IMR-90 (cell line): Measurements from ENCODE around the gene PGBD5. TPM values are rescaled to one million over a fixed set of nuclear protein-coding genes. Genes with fewer than 3 reads are reported as not detected.

Experiments used
- ATAC-seq: fragments of 200-7000 bp; cut with Tn5 transposase; 2 replicates; pipeline ENCODE4 v1.9.1; 2020; ENCODE audit warnings: low read depth, mild to moderate bottlenecking, moderate library complexity
- BruUV-seq: library from RNA; stranded (reverse); fragments of 400-500 nt; replicated peaks from 2 replicates; lab custom pipeline; 2021; lab: Mats Ljungman, UMichigan
- CTCF ChIA-PET: fragments of 300-600 bp; formaldehyde crosslinking; extraction: SDS; loops from one replicate; lab custom pipeline; 2021; ENCODE audit warnings: antibody characterized with exemption; lab: Yijun Ruan, JAX
- POLR2A ChIA-PET: fragments of 300-600 bp; sonication (Branson Sonifier 250); formaldehyde crosslinking; loops from one replicate; lab custom pipeline; 2022; ENCODE audit warnings: antibody characterized with exemption; ENCODE audit not compliant: unreplicated experiment; lab: Charles Lee
- DNase-seq: peaks from one replicate; pipeline ENCODE4 v3.0.0; 2013
- H2AFZ ChIP-seq: replicated peaks from 2 replicates; pipeline ENCODE3; 2013; ENCODE audit warnings: low read length, mild to moderate bottlenecking; ENCODE audit not compliant: poor library complexity
- H2AK5ac ChIP-seq: 2 replicates; pipeline ENCODE4 v1.6.1; 2013; ENCODE audit warnings: low read depth, low read length, inconsistent platforms
- H2AK9ac ChIP-seq: replicated peaks from 2 replicates; pipeline ENCODE3; 2013; ENCODE audit warnings: mild to moderate bottlenecking, low read depth, low read length, moderate library complexity; ENCODE audit not compliant: poor library complexity
- H2BK120ac ChIP-seq: 2 replicates; pipeline ENCODE4 v1.6.1; 2013; ENCODE audit warnings: low read depth, low read length, inconsistent platforms
- H2BK15ac ChIP-seq: 3 replicates; pipeline ENCODE4 v1.6.1; 2013; ENCODE audit warnings: low read depth, low read length, inconsistent platforms
- H2BK20ac ChIP-seq: 2 replicates; pipeline ENCODE4 v1.6.1; 2013; ENCODE audit warnings: low read depth, mild to moderate bottlenecking, inconsistent platforms, low read length, moderate library complexity
- H2BK5ac ChIP-seq: 2 replicates; pipeline ENCODE4 v1.6.1; 2013; ENCODE audit warnings: mild to moderate bottlenecking, low read depth, low read length, inconsistent platforms; ENCODE audit not compliant: poor library complexity, severe bottlenecking
- H3K14ac ChIP-seq: replicated peaks from 2 replicates; pipeline ENCODE4 v1.6.1; 2013; ENCODE audit warnings: low read depth, low read length, inconsistent platforms
- H3K18ac ChIP-seq: 2 replicates; pipeline ENCODE4 v1.6.1; 2013; ENCODE audit warnings: low read depth, low read length, control low read depth
- H3K23ac ChIP-seq: 2 replicates; pipeline ENCODE4 v1.6.1; 2013; ENCODE audit warnings: low read depth, low read length, inconsistent platforms
- H3K27ac ChIP-seq: 2 replicates; pipeline ENCODE4 v1.5.1; 2013; ENCODE audit warnings: mild to moderate bottlenecking, control low read depth, low read length; ENCODE audit not compliant: insufficient read depth
- H3K27me3 ChIP-seq: 2 replicates; pipeline ENCODE4 v1.6.1; 2013; ENCODE audit warnings: low read length; ENCODE audit not compliant: control insufficient read depth, insufficient read depth
- H3K36me3 ChIP-seq: 2 replicates; pipeline ENCODE4 v1.6.1; 2013; ENCODE audit warnings: low read length, mixed read lengths; ENCODE audit not compliant: control insufficient read depth, insufficient read depth
- H3K4ac ChIP-seq: 2 replicates; pipeline ENCODE4 v1.6.1; 2013; ENCODE audit warnings: low read depth, low read length, inconsistent platforms
- H3K4me1 ChIP-seq: 2 replicates; pipeline ENCODE4 v1.6.1; 2013; ENCODE audit warnings: low read length, mixed read lengths; ENCODE audit not compliant: control insufficient read depth, insufficient read depth
- H3K4me2 ChIP-seq: 2 replicates; pipeline ENCODE4 v1.6.1; 2013; ENCODE audit warnings: low read depth, mild to moderate bottlenecking, control low read depth, low read length, moderate library complexity
- H3K4me3 ChIP-seq: 2 replicates; pipeline ENCODE4 v1.5.1; 2013; ENCODE audit warnings: low read depth, mild to moderate bottlenecking, control low read depth, low read length, moderate library complexity; ENCODE audit not compliant: insufficient read depth
- H3K56ac ChIP-seq: 2 replicates; pipeline ENCODE4 v1.6.1; 2013; ENCODE audit warnings: low read length, inconsistent platforms; ENCODE audit not compliant: insufficient read depth; ENCODE audit errors: extremely low read depth
- H3K79me1 ChIP-seq, 2 experiments: 2 replicates each; pipeline ENCODE4 v1.6.1; 2013; ENCODE audit warnings: low read length in 2 of 2, inconsistent platforms in 1 of 2, low read depth in 1 of 2
- H3K9ac ChIP-seq: 2 replicates; pipeline ENCODE4 v1.6.1; 2013; ENCODE audit warnings: low read depth, low read length, control low read depth
- H3K9me1 ChIP-seq: 2 replicates; pipeline ENCODE4 v1.6.1; 2013; ENCODE audit warnings: low read length, inconsistent platforms; ENCODE audit not compliant: insufficient read depth
- H3K9me3 ChIP-seq: 2 replicates; pipeline ENCODE4 v1.6.1; 2013; ENCODE audit warnings: low read length; ENCODE audit not compliant: control insufficient read depth, insufficient read depth
- H4K20me1 ChIP-seq: 2 replicates; pipeline ENCODE4 v1.6.1; 2013; ENCODE audit warnings: low read length, inconsistent platforms; ENCODE audit not compliant: insufficient read depth
- H4K5ac ChIP-seq: 2 replicates; pipeline ENCODE4 v1.6.1; 2013; ENCODE audit warnings: mild to moderate bottlenecking, low read depth, low read length, control low read depth
- H4K8ac ChIP-seq, 2 experiments: 2 replicates each; pipeline ENCODE4 v1.6.1; 2013; ENCODE audit warnings: low read depth in 2 of 2, low read length in 2 of 2, control low read depth in 1 of 2, inconsistent platforms in 1 of 2
- H4K91ac ChIP-seq: 2 replicates; pipeline ENCODE4 v1.6.1; 2013; ENCODE audit warnings: low read depth, low read length, inconsistent platforms; ENCODE audit not compliant: insufficient read depth
- CHD1 ChIP-seq: IDR thresholded peaks from 2 replicates; pipeline ENCODE4 v1.6.1; 2012; ENCODE audit warnings: low read depth, low read length, improper control_type of control experiment
- FOS ChIP-seq: fragments of 150-350 bp; IDR thresholded peaks from 2 replicates; pipeline ENCODE4 v1.6.1; 2016; ENCODE audit warnings: low read depth, low read length
- MAFK ChIP-seq: IDR thresholded peaks from 2 replicates; pipeline ENCODE4 v1.6.1; 2012; ENCODE audit warnings: low read depth, low read length, improper control_type of control experiment
- MXI1 ChIP-seq: IDR thresholded peaks from 2 replicates; pipeline ENCODE4 v1.6.1; 2012; ENCODE audit warnings: low read depth, mild to moderate bottlenecking, low read length, moderate library complexity, borderline replicate concordance
- NFE2L2 ChIP-seq: fragments of 150-350 bp; IDR thresholded peaks from 2 replicates; pipeline ENCODE4 v1.6.1; 2016; ENCODE audit warnings: low read depth, mild to moderate bottlenecking, low read length
- POLR2A ChIP-seq: IDR thresholded peaks from 2 replicates; pipeline ENCODE4 v1.6.1; 2012; ENCODE audit warnings: mild to moderate bottlenecking, low read depth, low read length
- RFX5 ChIP-seq: IDR thresholded peaks from 2 replicates; pipeline ENCODE4 v1.8.0; 2012; ENCODE audit warnings: low read depth, mild to moderate bottlenecking, low read length, moderate library complexity
- WGBS, 2 experiments: methylation state at CpG; one replicate each; pipeline versions ENCODE4 v1.1.5 to v1.1.7; 2013; ENCODE audit warnings: missing lambda C conversion rate in 2 of 2; ENCODE audit not compliant: insufficient read length in 1 of 2; ENCODE audit errors: extremely low coverage in 2 of 2; 5-methylcytosine and 5-hydroxymethylcytosine counted together
- dilution Hi-C: fragments of 300-500 bp; cut with HindIII; formaldehyde crosslinking; loops from one replicate; pipeline ENCODE4 v1.14.3; 2018; ENCODE audit warnings: low sequenced_read_pairs; ENCODE audit not compliant: unreplicated experiment
- in situ Hi-C: fragments of 300-500 bp; cut with MboI; formaldehyde crosslinking; loops from 3 replicates; pipeline ENCODE4 v1.14.3; 2019; ENCODE audit warnings: low sequenced_read_pairs, inconsistent platforms, mixed read lengths
- intact Hi-C: fragments of 100-400 bp; cut with micrococcal nuclease; formaldehyde crosslinking; loops from 2 replicates; pipeline ENCODE4 v1.10.0; 2022
- polyA plus RNA-seq, 3 experiments: library from polyadenylated mRNA; depleted of rRNA; stranded (reverse); fragments of >200 nt; gene quantifications; 2 replicates each; pipeline ENCODE4 v1.2.3, GENCODE V29; 2012; ENCODE audit warnings: low replicate concordance in 1 of 3
- total RNA-seq: library from RNA; depleted of rRNA; stranded (reverse); fragments of >200 nt; gene quantifications from 2 replicates; pipeline ENCODE4 v1.2.3, GENCODE V29; 2012
- TF ChIP-seq, protein P1 (sequence below): fragments of 150-350 bp; IDR thresholded peaks from 2 replicates; pipeline ENCODE4 v1.6.1; 2016; ENCODE audit warnings: low read depth, mild to moderate bottlenecking, low read length, moderate library complexity, borderline replicate concordance
- TF ChIP-seq, protein P2 (sequence below): conservative IDR thresholded peaks from 2 replicates; pipeline ENCODE4 v1.5.1; 2012; ENCODE audit warnings: mild to moderate bottlenecking, low read depth, low read length, improper control_type of control experiment

The PGBD5 gene
- total and polyA plus RNA-seq, 2 of the 4 experiments (the other 2 are of a cell fraction): 0.18 to 0.36 TPM

DNA sequence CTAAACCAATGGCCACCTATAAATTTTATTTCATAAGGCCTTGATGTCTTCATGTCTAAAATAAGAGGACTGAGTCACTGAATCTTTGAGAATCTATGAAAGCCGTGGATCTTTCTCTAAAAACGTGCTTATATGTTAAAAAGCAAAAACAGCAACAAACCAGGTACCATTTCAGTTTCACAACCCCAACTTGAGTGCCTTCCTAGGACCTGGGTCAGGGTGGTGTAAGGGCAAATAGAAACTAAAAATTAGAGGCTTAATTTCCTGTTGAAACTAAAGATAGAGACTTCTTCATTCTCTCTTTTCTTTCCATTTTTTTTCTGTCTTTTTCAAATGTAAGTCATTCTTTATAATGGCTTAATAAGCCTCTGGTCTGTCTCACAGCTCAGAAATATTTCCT, 27.2 kb upstream of the PGBD5 start:
- H2AK9ac ChIP-seq: no peak overlapping the region
- H3K23ac ChIP-seq: no peak overlapping the region
- in situ Hi-C loops: no loop called here
- dilution Hi-C loops: no loop called here
- H3K14ac ChIP-seq: no peak overlapping the region
- H3K18ac ChIP-seq: no peak overlapping the region
- H3K4me3 ChIP-seq: no peak overlapping the region
- H2AFZ ChIP-seq: no peak overlapping the region
- TF ChIP-seq RFX5 (no peak), CHD1 (no peak), MXI1 (no peak), FOS (no peak), POLR2A (no peak), MAFK (no peak), NFE2L2 (no peak)
- TF ChIP-seq, protein P1, sequence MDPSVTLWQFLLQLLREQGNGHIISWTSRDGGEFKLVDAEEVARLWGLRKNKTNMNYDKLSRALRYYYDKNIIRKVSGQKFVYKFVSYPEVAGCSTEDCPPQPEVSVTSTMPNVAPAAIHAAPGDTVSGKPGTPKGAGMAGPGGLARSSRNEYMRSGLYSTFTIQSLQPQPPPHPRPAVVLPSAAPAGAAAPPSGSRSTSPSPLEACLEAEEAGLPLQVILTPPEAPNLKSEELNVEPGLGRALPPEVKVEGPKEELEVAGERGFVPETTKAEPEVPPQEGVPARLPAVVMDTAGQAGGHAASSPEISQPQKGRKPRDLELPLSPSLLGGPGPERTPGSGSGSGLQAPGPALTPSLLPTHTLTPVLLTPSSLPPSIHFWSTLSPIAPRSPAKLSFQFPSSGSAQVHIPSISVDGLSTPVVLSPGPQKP: no peak
- TF ChIP-seq, protein P2, sequence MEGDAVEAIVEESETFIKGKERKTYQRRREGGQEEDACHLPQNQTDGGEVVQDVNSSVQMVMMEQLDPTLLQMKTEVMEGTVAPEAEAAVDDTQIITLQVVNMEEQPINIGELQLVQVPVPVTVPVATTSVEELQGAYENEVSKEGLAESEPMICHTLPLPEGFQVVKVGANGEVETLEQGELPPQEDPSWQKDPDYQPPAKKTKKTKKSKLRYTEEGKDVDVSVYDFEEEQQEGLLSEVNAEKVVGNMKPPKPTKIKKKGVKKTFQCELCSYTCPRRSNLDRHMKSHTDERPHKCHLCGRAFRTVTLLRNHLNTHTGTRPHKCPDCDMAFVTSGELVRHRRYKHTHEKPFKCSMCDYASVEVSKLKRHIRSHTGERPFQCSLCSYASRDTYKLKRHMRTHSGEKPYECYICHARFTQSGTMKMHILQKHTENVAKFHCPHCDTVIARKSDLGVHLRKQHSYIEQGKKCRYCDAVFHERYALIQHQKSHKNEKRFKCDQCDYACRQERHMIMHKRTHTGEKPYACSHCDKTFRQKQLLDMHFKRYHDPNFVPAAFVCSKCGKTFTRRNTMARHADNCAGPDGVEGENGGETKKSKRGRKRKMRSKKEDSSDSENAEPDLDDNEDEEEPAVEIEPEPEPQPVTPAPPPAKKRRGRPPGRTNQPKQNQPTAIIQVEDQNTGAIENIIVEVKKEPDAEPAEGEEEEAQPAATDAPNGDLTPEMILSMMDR: no peak
- no peaks in the 10 kb centered on the region for H3K4me1 ChIP-seq
- ChIA-PET CTCF (no interaction called here), POLR2A (no interaction called here)
- intact Hi-C loops: no loop called here
- H2BK15ac ChIP-seq: no peak overlapping the region
- no peaks in the 10 kb centered on the region for H3K27me3 ChIP-seq
- ATAC-seq (no peak), DNase-seq (no peak)
- H3K9me1 ChIP-seq: no peaks in the 10 kb centered on the region
- H2BK20ac ChIP-seq: no peak overlapping the region
- no peaks in the 10 kb centered on the region for H4K20me1 ChIP-seq
- no peak overlapping the region for H4K5ac ChIP-seq
- H3K4me2 ChIP-seq: no peak overlapping the region
- H3K4ac ChIP-seq: no peak overlapping the region
- no peak overlapping the region for H4K91ac ChIP-seq
- no peak overlapping the region for H2AK5ac ChIP-seq
- BruUV-seq: no TSS peak
- no CpG with 5 or more reads among the region's 2 CpGs for WGBS, 2 experiments
- H4K8ac ChIP-seq: no peak overlapping the region
- no peak overlapping the region for H2BK5ac ChIP-seq
- no peak overlapping the region for H3K27ac ChIP-seq
- H3K56ac ChIP-seq: no peak overlapping the region
- no peak overlapping the region for H3K9ac ChIP-seq
- no peaks in the 10 kb centered on the region for H3K9me3 ChIP-seq
- H2BK120ac ChIP-seq: no peak overlapping the region
- no peaks in the 10 kb centered on the region for H3K79me1 ChIP-seq
- no peaks in the 10 kb centered on the region for H3K36me3 ChIP-seq
